IPS DF 6.9 (cell line): ENCODE data around the gene NOL7.

ENCODE experiments used
- DNase-seq: peaks from one replicate; pipeline ENCODE4 v3.0.0-alpha.2; 2013; ENCODE audit warnings: low read depth, low spot score
- H3K27ac ChIP-seq: one replicate; pipeline ENCODE4 v1.5.1; 2013; ENCODE audit warnings: low read length, control low read depth
- H3K27me3 ChIP-seq: 2 replicates; pipeline ENCODE4 v1.6.1; 2013; ENCODE audit warnings: mild to moderate bottlenecking, low read length; ENCODE audit not compliant: control insufficient read depth, insufficient read depth
- H3K36me3 ChIP-seq: 2 replicates; pipeline ENCODE4 v1.6.1; 2013; ENCODE audit warnings: low read length; ENCODE audit not compliant: control insufficient read depth, insufficient read depth
- H3K4me1 ChIP-seq: 2 replicates; pipeline ENCODE4 v1.6.1; 2013; ENCODE audit warnings: low read length; ENCODE audit not compliant: control insufficient read depth, insufficient read depth
- H3K4me3 ChIP-seq: 2 replicates; pipeline ENCODE4 v1.5.1; 2013; ENCODE audit warnings: mild to moderate bottlenecking, low read length
- H3K9me3 ChIP-seq: 2 replicates; pipeline ENCODE4 v1.6.1; 2013; ENCODE audit warnings: low read length, inconsistent platforms; ENCODE audit not compliant: control insufficient read depth, insufficient read depth
- WGBS: extraction: QIAGEN DNeasy Blood & Tissue Kit; methylation state at CpG from one replicate; pipeline ENCODE4 v1.1.7; 2013; ENCODE audit warnings: mixed read lengths, missing lambda C conversion rate; ENCODE audit not compliant: insufficient read length, insufficient coverage; 5-methylcytosine and 5-hydroxymethylcytosine counted together

The NOL7 gene

GRCh38 chr6:13624871-13625288, 9.7 kb downstream of the NOL7 start:
- Histone ChIP-seq H3K27me3 (no peaks in the 10 kb centered on the region), H3K9me3 (no peaks in the 10 kb centered on the region), H3K4me3 (no peak overlapping the region), H3K36me3 (no peaks in the 10 kb centered on the region; the same call in 1 of the 2 replicates), H3K27ac (no peak overlapping the region), H3K4me1 (no peaks in the 10 kb centered on the region)
- no peak for DNase-seq
- WGBS = no CpG with 5 or more reads among the region's 4 CpGs

DNA sequence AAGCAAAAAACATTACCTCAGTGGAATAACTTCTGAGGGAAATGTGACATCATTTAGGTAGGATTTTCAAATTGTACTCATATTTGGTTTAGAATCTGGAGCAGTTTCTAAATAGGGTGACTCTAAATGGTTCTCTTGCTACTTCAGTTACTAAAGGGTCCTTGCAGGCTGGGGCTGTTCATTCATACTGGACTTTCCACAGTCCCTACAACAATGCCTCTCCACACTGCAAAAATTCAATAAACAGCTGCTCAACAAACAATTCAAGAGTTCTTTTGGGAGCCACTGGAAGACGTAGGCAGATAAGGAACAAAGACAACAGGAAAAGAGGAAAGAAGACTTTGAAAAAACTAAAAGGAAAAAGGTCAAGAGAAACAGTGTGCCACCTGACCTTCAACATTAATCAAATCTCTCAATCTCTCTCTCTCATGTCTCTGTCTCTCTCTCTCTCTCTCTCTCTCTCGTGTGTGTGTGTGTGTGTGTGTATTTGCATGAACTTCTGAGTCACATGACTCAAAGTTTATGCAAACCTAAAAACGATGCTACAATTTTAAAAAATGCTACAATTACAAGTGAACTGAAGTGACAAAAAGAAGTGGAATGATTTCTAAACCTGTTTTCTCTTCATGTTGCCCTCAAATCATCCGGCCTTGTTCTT, 14.5 kb downstream of the NOL7 start:
- no peak for DNase-seq
- Histone ChIP-seq H3K27me3 (no peaks in the 10 kb centered on the region), H3K4me3 (no peak overlapping the region), H3K9me3 (no peaks in the 10 kb centered on the region), H3K4me1 (no peaks in the 10 kb centered on the region), H3K27ac (no peak overlapping the region), H3K36me3 (no peaks in the 10 kb centered on the region)
- WGBS = no CpG with 5 or more reads among the region's 4 CpGs

DNA sequence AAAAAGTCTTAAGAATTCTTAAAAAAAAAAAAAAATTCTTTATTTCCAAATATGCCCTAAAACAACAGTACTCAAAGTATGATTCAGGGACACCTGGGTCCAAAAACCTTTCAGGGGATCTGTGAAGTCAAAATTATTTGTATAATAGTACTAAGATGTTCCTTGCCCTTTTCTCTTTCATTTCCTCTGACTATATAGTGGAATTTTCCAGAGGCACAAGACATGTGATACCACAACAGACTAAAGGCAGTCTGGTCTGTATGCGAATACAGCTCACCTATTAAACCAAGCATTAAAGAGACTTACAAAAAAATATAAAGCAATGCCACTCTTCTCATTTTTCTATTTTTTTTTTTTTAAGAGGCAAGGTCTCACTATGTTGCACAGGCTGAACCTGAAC, 15.4 kb downstream of the NOL7 start:
- no peaks in the 10 kb centered on the region for H3K27me3 ChIP-seq
- no peak overlapping the region for H3K27ac ChIP-seq
- no peaks in the 10 kb centered on the region for H3K4me1 ChIP-seq
- H3K36me3 ChIP-seq = no peaks in the 10 kb centered on the region
- no peaks in the 10 kb centered on the region for H3K9me3 ChIP-seq
- no peak overlapping the region for H3K4me3 ChIP-seq
- DNase-seq = no peak
- no CpG with 5 or more reads among the region's 1 CpG for WGBS

- no peaks in the 10 kb centered on the region for H3K9me3 ChIP-seq
- no peaks in the 10 kb centered on the region for H3K27me3 ChIP-seq
- H3K36me3 ChIP-seq = no peaks in the 10 kb centered on the region
- no peak overlapping the region for H3K4me3 ChIP-seq
- H3K4me1 ChIP-seq = no peaks in the 10 kb centered on the region
- no peak for DNase-seq
- no CpG with 5 or more reads among the region's 2 CpGs for WGBS
- no peak overlapping the region for H3K27ac ChIP-seq
Measured at GRCh38 chr6:13633343-13633742, 18.2 kb downstream of the NOL7 start.

DNA sequence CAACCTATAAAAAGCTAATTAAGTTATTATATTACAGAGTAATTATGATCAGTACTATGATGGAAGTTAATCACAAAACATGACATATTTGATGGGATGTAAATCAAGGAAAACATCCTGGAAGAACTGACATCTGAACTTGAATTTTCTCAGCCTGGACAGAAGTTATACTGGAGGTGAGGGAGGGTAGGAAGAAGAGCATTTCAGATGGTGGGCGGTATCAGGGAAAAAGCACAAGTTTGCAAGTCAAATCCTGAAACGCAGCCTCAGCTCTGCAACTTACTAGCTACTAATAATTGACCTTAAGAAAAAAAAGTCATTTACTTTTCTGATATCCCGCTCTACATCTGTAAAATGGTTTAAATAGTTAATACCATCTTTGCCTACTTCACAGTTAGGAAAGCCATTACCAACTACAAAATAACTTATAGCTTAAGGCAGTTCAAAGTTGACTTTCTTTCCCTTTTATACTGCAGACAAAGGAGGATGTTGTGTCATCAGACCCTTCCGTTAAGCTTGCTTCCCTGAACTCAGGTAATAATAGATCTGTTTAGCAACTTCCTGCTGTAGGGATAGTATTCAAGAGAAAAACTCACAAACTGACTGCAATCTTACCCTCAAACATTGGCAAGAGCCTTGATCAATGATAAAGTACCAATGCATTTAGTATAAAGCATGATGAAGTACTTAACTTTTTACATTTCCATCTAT, 21.0 kb downstream of the NOL7 start:
- Histone ChIP-seq H3K9me3 (no peaks in the 10 kb centered on the region), H3K27ac (no peak overlapping the region), H3K36me3 (no peaks in the 10 kb centered on the region), H3K4me3 (no peak overlapping the region), H3K27me3 (no peaks in the 10 kb centered on the region), H3K4me1 (no peaks in the 10 kb centered on the region)
- DNase-seq = no peak
- WGBS = no CpG with 5 or more reads among the region's 4 CpGs

GRCh38 chr6:13638014-13638413, 22.9 kb downstream of the NOL7 start:
- no peaks in the 10 kb centered on the region for H3K9me3 ChIP-seq
- no CpG with 5 or more reads among the region's 1 CpG for WGBS
- no peak for DNase-seq
- H3K4me3 ChIP-seq = no peak overlapping the region
- no peaks in the 10 kb centered on the region for H3K36me3 ChIP-seq
- no peak overlapping the region for H3K27ac ChIP-seq
- H3K27me3 ChIP-seq = no peaks in the 10 kb centered on the region
- no peaks in the 10 kb centered on the region for H3K4me1 ChIP-seq

GRCh38 chr6:13638626-13639025, 23.5 kb downstream of the NOL7 start:
- Histone ChIP-seq H3K27ac (no peak overlapping the region), H3K36me3 (no peaks in the 10 kb centered on the region), H3K27me3 (no peaks in the 10 kb centered on the region), H3K9me3 (no peaks in the 10 kb centered on the region), H3K4me1 (no peaks in the 10 kb centered on the region), H3K4me3 (no peak overlapping the region)
- DNase-seq = no peak
- no CpG with 5 or more reads among the region's 4 CpGs for WGBS

DNA sequence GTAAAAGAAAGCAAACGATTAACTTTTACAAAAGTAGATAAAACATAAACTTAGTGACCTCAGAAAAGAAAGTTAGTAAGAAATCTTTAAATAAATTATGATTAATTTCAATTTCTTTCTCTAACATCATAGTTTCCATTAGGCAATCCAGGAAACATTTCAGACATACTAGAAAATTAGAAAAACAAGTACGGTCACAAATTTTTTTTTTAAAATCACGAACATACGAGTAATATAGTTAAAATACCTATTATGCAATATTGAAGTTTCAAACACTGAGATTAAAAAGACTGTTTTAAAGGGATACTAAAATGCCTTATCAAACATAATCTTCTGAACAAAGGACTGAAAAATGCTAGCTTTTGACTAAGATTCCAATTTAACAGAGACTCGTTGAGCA, 26.2 kb downstream of the NOL7 start:
- Histone ChIP-seq H3K27me3 (no peaks in the 10 kb centered on the region), H3K27ac (no peak overlapping the region), H3K4me1 (no peaks in the 10 kb centered on the region), H3K9me3 (no peaks in the 10 kb centered on the region), H3K4me3 (no peak overlapping the region), H3K36me3 (no peaks in the 10 kb centered on the region)
- no CpG with 5 or more reads among the region's 5 CpGs for WGBS
- no peak for DNase-seq

DNA sequence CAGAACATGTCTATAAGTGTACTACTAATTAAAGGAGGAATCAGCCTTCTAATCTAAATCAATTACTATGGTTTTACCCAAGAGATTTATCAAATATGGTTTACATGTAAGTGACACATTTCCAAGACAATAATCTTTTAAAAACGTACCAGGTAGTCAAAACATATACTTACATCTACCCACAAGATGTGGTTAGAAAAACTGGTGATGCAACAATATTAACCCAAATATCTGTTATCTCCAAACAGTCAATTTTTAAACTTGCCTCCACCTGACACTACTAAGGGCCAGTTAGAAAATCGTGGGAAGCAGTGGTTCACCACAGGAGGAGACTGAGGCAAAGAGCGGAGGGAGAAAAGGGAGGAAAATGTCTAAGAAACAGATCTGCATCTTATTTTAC, 28.0 kb downstream of the NOL7 start:
- Histone ChIP-seq H3K9me3 (no peaks in the 10 kb centered on the region), H3K27ac (no peak overlapping the region), H3K4me3 (no peak overlapping the region), H3K4me1 (no peaks in the 10 kb centered on the region), H3K36me3 (no peaks in the 10 kb centered on the region), H3K27me3 (no peaks in the 10 kb centered on the region)
- no peak for DNase-seq
- no CpG with 5 or more reads among the region's 3 CpGs for WGBS

DNA sequence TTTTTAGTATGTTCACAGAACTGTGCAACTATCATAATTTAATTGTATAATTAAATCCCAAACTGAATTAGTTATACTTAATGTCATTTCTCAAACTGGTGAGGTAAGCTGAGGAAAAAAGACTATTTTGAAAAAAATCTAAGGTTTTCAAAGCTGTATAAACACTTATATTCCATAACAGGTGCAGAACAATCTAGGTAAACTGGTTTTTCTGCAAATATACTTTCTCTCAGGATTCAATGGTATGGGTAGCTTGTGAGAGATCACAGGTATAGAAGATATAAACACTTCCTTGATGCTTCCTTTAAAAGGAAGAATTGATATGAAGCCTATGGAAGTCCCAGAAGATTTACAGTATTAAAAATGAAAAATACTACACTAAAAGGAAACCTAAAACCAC, 33.7 kb downstream of the NOL7 start:
- H3K4me3 ChIP-seq = no peak overlapping the region
- no peaks in the 10 kb centered on the region for H3K36me3 ChIP-seq
- no peak for DNase-seq
- H3K27me3 ChIP-seq = no peaks in the 10 kb centered on the region
- H3K9me3 ChIP-seq = no peaks in the 10 kb centered on the region
- H3K27ac ChIP-seq = no peak overlapping the region
- H3K4me1 ChIP-seq = no peaks in the 10 kb centered on the region

GRCh38 chr6:13649393-13649792, 34.3 kb downstream of the NOL7 start:
- Histone ChIP-seq H3K27ac (no peak overlapping the region), H3K4me3 (no peak overlapping the region), H3K36me3 (no peaks in the 10 kb centered on the region), H3K27me3 (no peaks in the 10 kb centered on the region), H3K4me1 (no peaks in the 10 kb centered on the region), H3K9me3 (no peaks in the 10 kb centered on the region)
- no peak for DNase-seq
- WGBS = 100% methylated on average over 2 of the region's 4 CpGs
